Esophagus muscularis mucosa (tissue), 3 donors: ENCODE data around the gene NUP50.

Experiments used
- CTCF ChIP-seq, 3 experiments: fragments of 200-600 bp in 2 of 3; fragments of 450-650 bp in 1 of 3; sonication (generic) in 2 of 3; IDR thresholded peaks; one replicate each; pipeline ENCODE4 v1.5.1; 2017 to 2019; ENCODE audit warnings: antibody characterized with exemption in 3 of 3, mild to moderate bottlenecking in 2 of 3, moderate library complexity in 1 of 3
- POLR2A ChIP-seq: fragments of 450-650 bp; IDR thresholded peaks from one replicate; pipeline ENCODE4 v1.6.1; 2017; ENCODE audit warnings: antibody characterized with exemption, moderate library complexity, mild to moderate bottlenecking, low read depth

- TF ChIP-seq CTCF (IDR thresholded peaks at IDR 0.05) (no peak), POLR2A (no peak)
These were observed 24.0 kb upstream of the NUP50 start for GRCh38 chr22:45139693-45140092.
